SIG-M5 treated with dmso at 0.1 percent for 504 hours (cell line): ENCODE results near the gene GPRIN3.

Experiments
- DNase-seq: peaks from one replicate; lab custom pipeline; 2025; ENCODE audit not compliant: unreplicated experiment; lab: John Stamatoyannopoulos, UW

The GPRIN3 gene

DNA sequence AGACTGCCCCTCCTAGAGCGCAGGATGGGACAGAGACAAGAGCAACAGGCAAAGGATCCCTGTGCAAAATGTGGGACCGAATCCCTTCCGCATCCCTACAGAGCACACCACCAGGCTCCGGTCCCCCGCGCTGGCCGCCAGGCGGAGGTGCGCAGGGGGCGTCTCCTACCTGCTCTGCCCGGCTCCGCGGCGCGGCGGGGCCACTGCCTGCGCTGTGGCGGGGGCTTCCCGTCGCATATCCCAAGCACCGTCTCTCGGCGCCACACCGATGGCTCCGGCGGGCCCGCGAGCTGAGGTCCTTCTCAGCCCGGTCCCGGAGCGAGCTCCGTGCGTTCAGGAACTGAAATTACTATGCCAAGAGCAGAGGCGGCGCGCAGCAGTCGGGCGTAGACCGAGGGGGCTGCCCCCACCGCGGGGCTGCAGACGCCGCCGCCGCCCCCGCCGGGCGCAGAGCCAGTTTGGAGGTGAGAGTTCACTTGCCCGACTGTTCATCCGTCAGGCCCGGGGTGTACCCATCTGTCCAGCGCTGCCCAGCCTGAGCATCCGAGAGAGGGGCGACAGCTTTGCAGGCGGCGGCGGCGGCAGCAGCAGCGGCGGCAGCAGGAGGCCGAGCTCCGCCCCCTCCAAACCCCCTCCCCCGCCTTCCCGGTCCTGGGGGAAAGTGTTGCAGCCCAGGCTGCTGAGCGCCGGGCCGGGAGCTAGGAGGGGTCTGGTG lies at the start of gene GPRIN3:
Gene GPRIN3 (minus strand): TSS at position 355 of the 715 bp plus-strand sequence. CDS start 57,690 bp downstream, outside the sequence.
- DNase-seq = peak; percentile 11

DNA sequence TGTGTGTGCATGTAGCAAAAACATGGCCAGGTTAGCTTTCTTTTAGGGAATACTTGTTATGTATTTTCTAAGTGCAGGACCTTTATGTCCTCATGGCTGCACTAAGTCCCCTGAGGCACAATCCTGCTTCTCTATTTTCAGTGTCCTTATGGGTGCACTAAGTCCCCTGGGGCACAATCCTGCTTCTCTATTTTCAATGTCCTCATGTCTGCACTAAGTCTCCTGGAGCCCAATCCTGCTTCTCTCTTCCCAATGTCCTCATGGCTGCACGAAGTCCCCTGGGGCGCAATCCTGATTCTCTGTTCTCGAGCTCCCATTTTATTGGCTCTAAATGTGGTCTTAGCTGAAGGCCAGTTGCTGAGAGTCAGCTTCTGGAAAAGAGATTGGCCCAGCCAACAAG lies 49.7 kb upstream of the GPRIN3 start:
- no peak for DNase-seq

DNA sequence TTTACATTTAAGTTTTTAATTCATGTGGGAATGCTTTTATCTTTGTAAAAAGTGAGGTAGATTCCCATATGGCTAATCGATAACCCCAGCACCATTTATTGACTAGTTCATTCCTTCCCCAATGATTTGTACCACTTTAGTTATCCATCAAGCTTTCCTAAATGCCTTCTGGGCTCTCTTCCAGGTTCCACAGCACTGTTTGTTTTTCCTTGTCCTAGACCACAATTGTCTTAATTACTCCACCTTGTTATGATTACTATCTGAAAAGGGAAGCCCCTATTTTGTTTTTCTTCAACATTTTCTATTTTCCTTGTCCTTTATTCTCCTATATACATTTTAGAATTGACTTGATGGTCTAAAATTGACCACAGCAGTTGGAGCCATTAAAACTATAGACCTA lies 48.5 kb upstream of the GPRIN3 start:
- DNase-seq = no peak

DNA sequence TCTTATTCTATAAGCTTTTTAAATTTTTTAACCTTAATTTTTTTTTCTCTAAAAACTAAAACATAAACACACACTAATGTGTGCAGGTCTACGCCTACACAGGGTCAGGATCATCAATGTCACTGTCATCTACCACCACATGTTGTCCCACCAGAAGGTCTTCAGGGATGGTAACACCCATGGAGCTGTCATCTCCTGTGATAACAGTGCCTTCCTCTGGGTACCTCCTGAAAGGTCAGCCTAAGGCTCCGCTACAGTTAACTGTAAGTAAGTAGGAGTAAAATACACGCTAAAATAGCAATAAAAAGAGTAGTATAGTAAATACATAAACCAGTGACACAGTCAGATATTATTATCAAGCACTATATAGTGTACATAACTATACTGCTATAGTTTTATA lies 45.9 kb upstream of the GPRIN3 start:
- DNase-seq = no peak

DNA sequence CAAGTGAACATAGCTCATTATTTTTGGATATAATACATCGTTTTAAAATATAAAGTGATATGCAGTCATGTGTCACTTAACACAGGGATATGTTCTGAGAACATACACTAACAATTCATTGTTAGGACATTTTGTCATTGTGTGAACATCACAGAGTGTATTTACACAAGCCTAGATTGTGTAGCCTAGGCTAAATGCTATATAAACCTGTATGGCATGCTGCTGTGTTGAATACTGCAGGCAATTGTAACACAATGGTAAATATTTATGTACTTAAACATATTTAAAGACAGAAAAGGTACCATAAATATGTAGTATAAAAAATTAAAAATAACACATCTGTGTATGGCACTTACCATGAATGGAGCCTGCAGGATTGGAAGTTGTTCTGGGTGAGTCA lies 44.9 kb upstream of the GPRIN3 start:
- DNase-seq = no peak

DNA sequence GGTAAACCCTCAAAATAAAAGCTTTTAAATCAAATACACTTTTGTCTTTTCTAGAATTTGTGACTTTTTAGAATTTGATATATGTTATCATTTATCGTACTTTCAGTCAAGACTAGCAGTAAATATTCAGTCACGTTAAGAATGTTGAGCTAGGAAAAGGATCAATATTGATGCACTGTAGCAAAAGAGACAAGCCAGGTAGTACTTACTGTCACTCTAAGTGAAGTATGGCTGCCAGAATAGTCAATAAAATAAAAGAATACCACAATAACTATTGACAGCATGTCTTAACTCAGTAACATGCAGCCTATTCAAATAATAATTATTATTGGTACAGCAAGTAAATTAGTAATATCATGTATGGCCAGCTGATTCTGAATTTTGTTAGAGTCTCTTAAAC lies 43.6 kb upstream of the GPRIN3 start:
- no peak for DNase-seq

DNA sequence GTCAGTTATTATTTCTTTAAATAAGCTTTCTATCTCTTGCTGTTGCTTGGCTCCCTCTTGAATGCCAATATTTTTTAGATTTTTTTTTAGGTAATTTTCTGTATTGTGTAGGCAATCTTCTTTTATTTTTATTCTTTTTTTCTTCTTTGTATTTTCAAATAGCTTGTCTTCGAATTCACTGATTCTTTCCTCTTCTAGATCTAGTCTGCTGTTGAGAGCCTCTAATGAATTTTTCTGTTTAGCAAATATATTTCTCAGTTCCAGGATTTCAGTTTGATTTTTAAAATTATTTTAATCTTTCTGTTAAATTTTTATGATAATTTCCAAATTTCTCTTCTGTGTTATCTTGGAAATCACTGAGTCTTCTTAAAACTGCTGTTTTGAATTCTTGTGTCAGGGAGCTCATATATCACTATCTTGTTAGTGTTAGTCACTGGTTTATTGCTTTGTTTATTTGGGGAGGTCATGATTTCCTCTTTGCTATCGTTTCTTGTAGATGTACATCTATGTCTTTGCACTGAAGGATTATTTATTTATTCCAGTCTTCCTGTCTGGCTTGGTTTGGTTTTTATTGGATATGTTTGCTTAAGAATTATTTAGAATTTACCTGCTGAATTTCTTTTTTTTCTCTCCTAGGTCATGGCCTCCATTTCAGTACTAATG lies 39.9 kb upstream of the GPRIN3 start:
- DNase-seq = no peak

DNA sequence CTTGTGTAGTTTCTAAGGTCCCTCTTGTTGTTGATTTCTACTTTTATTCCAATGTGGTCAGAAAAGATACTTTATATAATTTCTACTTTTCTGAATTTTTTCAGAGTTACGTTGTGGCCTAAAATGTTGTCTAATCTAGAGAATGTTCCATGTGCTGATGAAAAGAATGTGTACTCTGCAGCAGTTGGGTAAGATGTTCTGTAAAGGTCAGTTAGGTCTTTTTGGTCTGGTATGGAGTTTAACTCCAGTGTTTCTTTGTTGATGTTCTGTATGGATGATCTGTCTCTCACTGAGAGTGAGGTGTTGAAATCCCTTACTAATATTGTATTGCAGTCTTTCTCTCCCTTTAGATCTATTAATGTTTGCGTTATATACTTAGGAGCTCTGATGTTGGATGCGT lies 37.0 kb upstream of the GPRIN3 start:
- no peak for DNase-seq

DNA sequence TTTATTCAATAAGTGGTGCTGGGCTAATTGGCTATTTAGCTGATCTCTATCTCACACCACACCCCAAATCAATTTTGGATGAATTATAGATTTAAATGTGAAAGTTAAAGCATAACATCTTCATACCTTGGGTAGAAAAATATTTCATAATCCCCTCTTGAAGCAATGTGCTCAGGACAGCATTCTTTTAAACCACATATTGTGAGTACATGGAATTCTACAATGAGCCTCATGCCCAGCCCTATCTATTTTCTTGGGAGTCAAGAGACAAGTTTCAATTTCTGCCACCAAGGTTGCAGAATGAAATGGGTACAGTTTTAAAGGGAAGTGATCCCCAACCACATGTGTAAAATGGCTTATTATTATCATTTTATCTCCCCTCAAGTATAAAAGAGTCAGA lies 30.6 kb upstream of the GPRIN3 start:
- no peak for DNase-seq

DNA sequence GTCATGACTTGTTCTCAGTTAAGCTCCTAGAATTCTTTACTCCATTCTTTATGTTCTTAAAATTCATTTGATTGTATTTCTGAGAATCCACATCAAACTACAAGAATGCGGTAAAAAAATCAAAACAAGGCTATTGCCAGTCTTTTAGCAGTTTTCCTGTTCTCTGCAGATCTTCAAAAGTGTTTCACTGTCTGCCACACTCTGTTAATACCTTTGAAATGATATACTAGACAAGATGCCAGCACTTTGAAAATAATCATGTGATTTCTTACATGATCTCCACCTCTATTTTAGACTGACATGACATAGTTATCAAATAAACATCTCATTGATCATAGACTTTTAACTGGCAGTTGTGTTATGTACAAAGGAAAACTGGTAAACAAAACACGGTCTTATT lies 30.1 kb upstream of the GPRIN3 start:
- DNase-seq = no peak

DNA sequence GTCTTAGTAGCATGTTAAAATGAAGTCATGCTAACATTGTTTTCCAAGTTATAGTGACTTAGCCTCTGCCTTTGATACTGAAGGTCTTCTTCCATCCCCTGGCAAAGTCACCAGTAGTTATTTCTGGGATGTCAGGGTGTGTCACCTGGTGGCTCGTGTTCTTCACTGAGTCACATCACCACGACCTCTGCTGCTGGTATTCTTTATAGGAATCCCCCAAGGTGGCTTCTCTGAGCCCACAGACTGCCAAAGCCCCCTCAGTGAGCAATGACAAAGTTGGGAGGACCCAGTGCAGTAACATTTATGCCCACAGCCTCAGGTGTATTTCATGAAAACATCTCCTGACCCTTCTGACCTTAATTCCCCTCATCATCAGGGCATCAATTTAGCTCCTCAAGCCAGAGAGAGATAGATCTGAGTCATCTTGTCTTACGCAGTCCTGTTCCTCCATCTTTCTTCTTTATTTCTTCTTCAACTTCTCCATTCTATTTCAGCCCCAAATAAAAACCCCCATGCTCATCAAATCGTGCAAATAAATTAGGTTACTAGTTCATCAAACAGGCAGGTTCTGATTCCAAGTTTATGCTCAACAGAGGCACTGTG lies 29.3 kb upstream of the GPRIN3 start:
- DNase-seq = no peak

DNA sequence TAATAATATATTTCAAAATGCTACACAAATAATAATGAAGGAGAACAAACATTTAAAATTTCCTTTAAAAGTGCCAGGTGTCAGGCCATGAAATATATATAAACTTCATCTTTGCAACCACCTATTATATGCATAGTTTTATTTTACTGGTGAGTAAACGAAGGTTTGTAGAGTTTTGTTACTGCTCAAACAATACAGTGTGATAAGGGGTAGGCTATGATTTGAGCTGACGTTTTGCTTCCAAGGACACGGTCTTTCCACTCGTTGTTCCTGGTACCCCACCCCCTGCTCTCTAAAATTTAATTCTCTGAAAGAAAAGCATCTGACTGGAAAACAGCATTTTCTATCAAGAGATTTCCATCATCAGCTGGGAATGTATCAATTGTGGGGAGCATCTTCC lies 27.2 kb upstream of the GPRIN3 start:
- DNase-seq = no peak

DNA sequence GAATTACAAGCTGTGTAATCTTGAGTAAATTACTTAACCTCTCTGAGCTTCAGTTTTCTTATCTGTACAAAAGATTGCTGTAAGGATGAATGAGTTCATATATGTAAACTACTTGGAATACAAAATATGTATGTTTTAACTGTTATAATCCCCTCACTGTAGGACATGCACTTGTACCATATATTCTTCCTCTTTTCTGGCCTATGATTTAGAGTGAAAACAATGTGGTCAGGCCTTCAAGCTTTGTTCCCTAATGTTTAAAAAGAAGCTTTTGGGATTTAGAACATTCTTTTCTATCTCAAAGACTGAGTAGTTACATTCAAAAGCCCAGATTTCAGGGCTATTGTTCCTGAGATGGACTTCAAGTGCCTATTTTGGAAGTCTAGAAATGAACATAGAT lies 26.7 kb upstream of the GPRIN3 start:
- no peak for DNase-seq

DNA sequence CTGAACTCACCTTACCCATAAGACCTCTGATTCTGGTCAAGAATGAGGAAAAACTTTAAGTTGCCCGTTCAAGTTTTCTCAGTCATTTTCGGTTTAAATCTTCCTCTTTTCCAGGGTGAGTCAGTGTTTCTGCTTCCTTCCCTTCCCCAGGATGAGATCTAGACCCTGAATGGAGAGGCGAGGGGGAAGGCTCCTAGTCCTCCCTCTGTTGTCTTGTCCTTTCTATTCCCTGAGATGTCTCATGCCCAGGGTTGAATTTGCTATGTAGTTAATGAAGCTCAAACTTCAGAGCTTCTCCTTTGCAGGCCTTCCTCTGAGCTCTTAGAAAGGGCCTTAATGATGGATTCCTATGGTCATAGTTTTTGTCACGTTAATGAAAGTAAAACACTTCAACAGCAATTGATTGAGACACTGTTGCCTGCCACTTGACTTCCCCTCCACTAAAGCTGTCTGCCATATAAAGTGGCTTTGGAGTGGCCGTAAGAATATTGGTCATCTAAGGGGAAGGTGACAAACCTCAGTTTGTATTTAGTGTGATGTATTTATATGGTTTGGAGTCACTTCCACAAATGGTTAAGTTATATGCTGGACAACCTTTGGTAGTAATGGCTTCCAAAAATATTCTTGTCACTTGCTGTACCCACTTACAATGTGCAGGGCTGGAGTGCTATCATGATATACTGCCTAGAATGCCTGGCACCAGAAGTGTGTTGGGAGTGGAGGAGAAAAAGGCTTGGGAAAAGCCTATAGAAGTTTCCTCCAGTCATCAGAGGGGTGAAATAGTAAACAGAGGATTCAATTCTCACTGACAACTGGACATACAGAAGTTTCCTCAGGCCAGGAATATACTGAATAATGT lies 24.3 kb upstream of the GPRIN3 start:
- peak; percentile 32 for DNase-seq

DNA sequence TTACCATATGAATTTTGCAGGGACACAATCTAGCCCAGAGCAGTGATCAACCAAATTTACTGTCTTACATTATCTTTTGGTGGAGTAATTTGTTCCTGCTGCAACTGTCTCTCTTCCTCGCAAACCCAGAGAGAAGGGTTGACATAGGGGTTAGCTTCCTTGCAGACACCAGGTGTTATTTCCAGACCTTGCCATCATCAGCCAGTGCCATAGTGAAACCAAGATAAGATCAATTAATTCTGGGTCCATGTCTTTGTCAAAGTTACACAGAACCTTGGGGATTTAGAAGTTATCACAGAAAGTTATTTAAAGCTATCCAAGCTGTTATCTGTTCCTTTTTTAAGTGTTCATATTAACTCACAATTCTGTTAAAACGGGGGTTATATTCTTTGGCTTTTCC lies 23.6 kb upstream of the GPRIN3 start:
- DNase-seq = no peak

DNA sequence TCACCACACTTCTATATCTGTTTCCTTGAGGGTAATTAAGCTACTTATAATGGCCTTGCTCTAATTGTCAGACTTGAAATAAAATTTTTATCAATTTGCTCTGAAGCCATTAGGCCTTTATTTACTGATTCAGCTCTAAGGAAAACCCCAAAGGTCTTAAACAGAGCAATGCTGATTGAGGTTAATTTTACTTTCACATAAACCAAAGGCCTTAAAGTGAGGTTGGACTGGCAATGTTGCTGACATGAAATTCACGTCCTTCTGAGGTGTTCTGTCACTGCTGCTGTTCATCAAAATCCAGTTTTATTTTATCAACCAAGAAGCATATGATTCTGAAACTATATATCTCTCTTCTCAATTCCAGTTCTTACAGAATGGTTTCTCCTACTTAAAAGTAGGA lies 21.7 kb upstream of the GPRIN3 start:
- no peak for DNase-seq

DNA sequence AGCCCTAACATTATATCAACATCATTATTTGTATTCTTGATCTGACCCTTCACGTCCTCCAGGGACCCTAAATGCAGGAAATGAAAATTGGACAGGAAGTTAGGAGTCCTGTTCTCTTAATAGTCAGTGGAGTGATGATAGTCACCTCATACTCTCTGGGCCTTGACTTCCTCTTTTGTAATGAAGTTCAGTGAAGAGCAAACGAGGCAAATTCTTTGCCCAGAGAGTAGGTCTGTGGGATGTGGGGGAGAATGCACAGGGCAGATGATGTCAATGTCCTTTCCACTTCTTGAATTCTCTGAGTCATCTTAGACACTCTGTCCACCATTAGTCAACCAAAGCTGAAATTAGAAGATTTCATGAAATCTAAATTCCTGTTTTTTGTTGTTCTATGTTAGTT lies 17.1 kb upstream of the GPRIN3 start:
- peak; percentile 78 for DNase-seq

DNA sequence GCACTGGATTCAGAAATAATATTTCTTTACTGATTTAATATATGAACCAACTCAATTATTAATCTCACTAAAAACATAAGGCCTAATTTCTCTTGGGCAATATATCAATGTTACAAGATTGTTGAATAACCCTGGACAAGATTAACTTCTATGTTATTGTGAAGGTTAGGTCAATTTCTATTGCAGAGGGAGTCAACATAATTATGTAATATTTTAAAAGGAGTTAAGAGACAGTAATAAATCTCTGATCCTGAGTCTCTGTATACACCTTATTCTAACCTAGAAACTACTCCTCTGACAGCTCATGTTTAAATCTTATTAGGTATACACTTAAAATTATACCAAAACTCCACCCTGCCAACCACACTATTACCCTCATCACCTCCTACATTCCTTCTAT lies 15.1 kb upstream of the GPRIN3 start:
- DNase-seq = no peak

DNA sequence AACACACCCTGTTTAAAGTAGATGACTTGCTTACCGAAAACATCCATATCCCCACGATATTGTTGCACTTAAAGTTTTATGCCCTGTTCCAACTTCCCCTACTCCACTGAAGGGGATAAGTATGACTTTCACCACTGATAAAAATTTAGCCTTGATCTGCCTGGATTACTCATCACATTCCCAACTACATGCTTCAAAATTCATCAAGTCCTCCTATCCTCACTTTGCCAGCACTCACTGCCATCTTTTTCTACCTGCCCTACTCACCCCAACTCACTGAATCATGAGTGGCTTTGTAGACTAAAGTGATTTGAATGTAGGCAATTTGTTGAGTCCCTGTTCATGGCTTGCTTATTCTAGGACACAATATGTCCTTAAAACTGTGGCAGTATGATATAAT lies 12.2 kb upstream of the GPRIN3 start:
- DNase-seq = no peak

DNA sequence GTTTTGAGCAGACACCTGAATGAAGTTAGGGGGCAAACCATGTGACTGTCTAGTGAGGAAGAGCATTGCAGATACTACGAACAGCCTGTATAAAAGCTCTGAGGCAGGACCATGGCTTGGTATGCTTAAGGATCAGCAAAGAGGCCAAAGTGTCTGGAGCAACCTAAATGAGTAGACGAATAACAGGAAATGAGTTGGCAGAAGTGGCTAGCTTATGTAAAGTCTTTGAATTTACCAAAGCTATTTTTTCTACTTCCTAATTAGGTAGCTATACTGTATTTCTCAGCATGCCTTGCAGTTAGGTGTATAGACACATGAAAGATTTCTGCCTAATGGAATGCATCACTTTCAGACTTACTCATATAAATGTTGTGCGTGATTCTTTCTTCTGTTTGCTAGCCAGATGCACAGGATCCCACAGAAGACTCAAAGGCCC lies 9.3 kb upstream of the GPRIN3 start:
- peak; percentile 74 for DNase-seq

DNA sequence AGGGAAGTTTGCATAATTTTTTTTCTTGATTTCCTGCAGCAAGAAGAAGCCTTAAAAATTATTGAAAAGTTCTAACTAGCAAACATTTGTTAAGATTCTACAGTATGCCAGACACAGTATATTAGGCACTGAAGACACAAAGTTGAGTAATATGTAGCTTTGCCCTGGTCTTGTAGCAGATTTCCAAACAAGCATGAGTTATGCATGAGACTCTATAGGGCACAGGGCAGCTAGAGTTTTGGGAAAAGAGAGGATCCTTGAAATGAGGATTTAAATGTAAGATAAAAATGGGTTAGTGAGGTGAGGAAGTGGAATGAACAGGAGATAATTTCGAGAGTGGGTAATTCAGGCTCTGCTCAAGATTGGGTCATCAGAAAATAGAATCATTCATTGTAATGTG lies 8.6 kb upstream of the GPRIN3 start:
- no peak for DNase-seq

DNA sequence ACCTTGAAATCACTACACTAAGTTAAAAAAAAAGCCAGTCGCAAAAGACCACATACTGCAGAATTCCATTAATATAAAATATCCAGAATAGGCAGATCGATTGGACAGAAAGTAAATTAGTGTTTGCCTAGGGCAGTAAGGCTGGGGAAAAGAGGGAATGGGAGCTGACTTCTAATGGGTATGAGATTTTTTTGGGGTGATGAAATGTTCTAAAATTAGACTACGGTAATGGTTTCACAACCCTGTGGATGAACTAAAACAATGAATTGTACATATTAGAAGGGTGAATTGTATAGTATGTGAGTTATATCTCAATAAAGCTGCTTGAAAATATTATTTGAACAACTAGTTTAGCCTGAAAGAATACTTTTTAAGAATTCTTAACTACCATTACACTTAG lies 6.7 kb upstream of the GPRIN3 start:
- no peak for DNase-seq
